Measurements from ENCODE around the gene MYDGF. TPM values are rescaled to one million over a fixed set of nuclear protein-coding genes. Genes with fewer than 3 reads are reported as not detected.

The MYDGF gene
- total and polyA plus RNA-seq, 12 donors: 35.9 to 159 (median 75.5) TPM

GRCh38 chr19:4713384-4713951 lies 43.3 kb upstream of the MYDGF start:
- H3K36me3 ChIP-seq (replicated peaks in 1 of 2): peaks cover 0 to 77% of the 10 kb centered on the region in 2 donors
- peaks cover 10% of the 10 kb centered on the region in 2 donors for H3K4me1 ChIP-seq (replicated peaks in 1 of 2)
- no peaks in the 10 kb centered on the region for H3K27me3 ChIP-seq
- intact Hi-C loops (cut with DNase I): no loop called here
- H3K4me3 ChIP-seq: no peak overlapping the region
- no peaks in the 10 kb centered on the region for H3K9me3 ChIP-seq (replicated peaks in 1 of 3)
- WGBS, 4 donors: 73 to 84% (median 81%) methylated on average over 9 to 32 of the region's 32 CpGs
- DNase-seq: peak; percentile 75 to 94 (median 85)
- TF ChIP-seq POLR2A (IDR thresholded peaks at IDR 0.05): peak in 1 of 2 donors; percentile 51
- TF ChIP-seq CTCF (IDR thresholded peaks at IDR 0.05): no peak
- H3K27ac ChIP-seq: peak overlapping the region in 3 of 5 donors; percentile 49 to 87 (median 66)

GRCh38 chr19:4712771-4713170 lies 42.6 kb upstream of the MYDGF start:
- peaks cover 10 to 11% of the 10 kb centered on the region in 2 donors for H3K4me1 ChIP-seq (replicated peaks in 1 of 2)
- peaks cover 0 to 70% of the 10 kb centered on the region in 2 donors for H3K36me3 ChIP-seq (replicated peaks in 1 of 2)
- no peaks in the 10 kb centered on the region for H3K9me3 ChIP-seq (replicated peaks in 1 of 3)
- 91 to 95% (median 93%) methylated on average over 10 to 14 of the region's 14 CpGs for WGBS, 4 donors
- no peaks in the 10 kb centered on the region for H3K27me3 ChIP-seq
- TF ChIP-seq CTCF (IDR thresholded peaks at IDR 0.05) (no peak), POLR2A (IDR thresholded peaks at IDR 0.05) (no peak)
- H3K27ac ChIP-seq: peak overlapping the region in 3 of 5 donors; percentile 49 to 87 (median 66)
- no peak overlapping the region for H3K4me3 ChIP-seq
- no peak for DNase-seq
- intact Hi-C loops (cut with DNase I): no loop called here

- Histone ChIP-seq H3K9me3 (replicated peaks in 1 of 3) (no peaks in the 10 kb centered on the region), H3K4me3 (no peak overlapping the region), H3K36me3 (replicated peaks in 1 of 2) (peaks cover 0 to 57% of the 10 kb centered on the region in 2 donors), H3K27ac (no peak overlapping the region), H3K4me1 (replicated peaks in 1 of 2) (peaks cover 10 to 17% of the 10 kb centered on the region in 2 donors), H3K27me3 (no peaks in the 10 kb centered on the region)
- DNase-seq: no peak
- no peak for TF ChIP-seq CTCF (IDR thresholded peaks at IDR 0.05)
- TF ChIP-seq POLR2A (IDR thresholded peaks at IDR 0.05): no peak
- WGBS, 4 donors: 85 to 100% (median 86%) methylated on average over 3 to 8 of the region's 8 CpGs
- intact Hi-C loops (cut with DNase I): no loop called here
These were observed 41.1 kb upstream of the MYDGF start for GRCh38 chr19:4711211-4711610.

- Histone ChIP-seq H3K9me3 (replicated peaks in 1 of 3) (no peaks in the 10 kb centered on the region), H3K27ac (peak overlapping the region in 3 of 5 donors; percentile 11 to 72 (median 71)), H3K4me3 (no peak overlapping the region), H3K27me3 (no peaks in the 10 kb centered on the region), H3K4me1 (replicated peaks in 1 of 2) (peaks cover 10 to 17% of the 10 kb centered on the region in 2 donors), H3K36me3 (replicated peaks in 1 of 2) (peaks cover 0 to 53% of the 10 kb centered on the region in 2 donors)
- TF ChIP-seq CTCF (IDR thresholded peaks at IDR 0.05) (no peak), POLR2A (IDR thresholded peaks at IDR 0.05) (no peak)
- DNase-seq: no peak
- 91 to 97% (median 91%) methylated on average over 12 to 16 of the region's 16 CpGs for WGBS, 4 donors
- intact Hi-C loops (cut with DNase I): no loop called here
These were observed 40.1 kb upstream of the MYDGF start for GRCh38 chr19:4710281-4710600.

Measured in adrenal gland (tissue), 12 donors.